ENCODE data around the gene CCL26. TPM values are rescaled to one million over a fixed set of nuclear protein-coding genes. Genes with fewer than 3 reads are reported as not detected.
A peak's percentile ranks its signal among the peaks of the same experiment; 100 is the strongest.
"Not testable (repeated sequence)": the region's sequence is repeated elsewhere in the genome, so short reads cannot be mapped to it uniquely, and the experiment has no call there.

Gene CCL26
- total and polyA plus RNA-seq, 9 of the 15 experiments (the other 6 are each of a cell fraction or from before 2014, with no cell fraction given): 2.3 to 26.8 (median 8.4) TPM

- DNase-seq (ENCODE audit: extremely low read depth in 1 of 4, low spot score in 3 of 4) (peak in 1 of 4 experiments; percentile 10), ATAC-seq (peak; percentile 38)
- H3K27me3 ChIP-seq (ENCODE audit: control insufficient read depth in 2 of 2, insufficient read depth in 2 of 2, low read length in 2 of 2); CTCF ChIA-PET (ENCODE audit: low intra/inter-chr PET ratio); POLR2A ChIA-PET; FAIRE-seq; H3K36me3 ChIP-seq (ENCODE audit: control insufficient read depth, insufficient read depth, low read length); H3K9me1 ChIP-seq (ENCODE audit: control insufficient read depth, insufficient read depth, low read length); H3K79me2 ChIP-seq (ENCODE audit: control insufficient read depth, insufficient read depth, low read length); H4K20me1 ChIP-seq (replicated peaks; ENCODE audit: control insufficient read depth, insufficient read depth, low read length); H3K9ac ChIP-seq (ENCODE audit: insufficient read depth in 1 of 2, low read depth in 2 of 2, low read length in 2 of 2); H3K27ac ChIP-seq (ENCODE audit: extremely low read depth, low read depth, low read length); H3K4me1 ChIP-seq (replicated peaks in 1 of 2; ENCODE audit: control insufficient read depth in 2 of 2, insufficient read depth in 2 of 2, low read length in 2 of 2); H3K4me3 ChIP-seq; BruUV-seq (replicated peaks); in situ Hi-C loops (cut with MboI); intact Hi-C loops (cut with micrococcal nuclease); H3K4me2 ChIP-seq (ENCODE audit: insufficient read depth, low read length); H3K9me3 ChIP-seq (replicated peaks; ENCODE audit: control insufficient read depth, insufficient read depth, low read depth, low read length): not testable (repeated sequence)
- 0 out of 2 replicates have a peak overlapping the region, but pooled peaks have one; percentile 56 for H2AFZ ChIP-seq (ENCODE audit: low read depth, low read length)
- WGBS (ENCODE audit: insufficient coverage, low coverage, missing lambda C conversion rate): 57% methylated on average over 14 of the region's 14 CpGs
- 0 out of 4 replicates have a peak, but pooled peaks of 1 of the 2 experiments have one; percentile 37 for TF ChIP-seq TEAD1 (CRISPR knock-in tag; IDR thresholded peaks at IDR 0.05)
Measured at GRCh38 chr7:75788154-75788847, 16.3 kb upstream of the CCL26 start.

GRCh38 chr7:75783058-75783457 lies 11.0 kb upstream of the CCL26 start:
- DNase-seq (ENCODE audit: extremely low read depth in 1 of 4, low spot score in 3 of 4); intact Hi-C loops (cut with micrococcal nuclease); H4K20me1 ChIP-seq (replicated peaks; ENCODE audit: control insufficient read depth, insufficient read depth, low read length); H3K4me3 ChIP-seq; FAIRE-seq; H3K9me3 ChIP-seq (replicated peaks; ENCODE audit: control insufficient read depth, insufficient read depth, low read depth, low read length); H3K79me2 ChIP-seq (ENCODE audit: control insufficient read depth, insufficient read depth, low read length); in situ Hi-C loops (cut with MboI); BruUV-seq (replicated peaks); H3K36me3 ChIP-seq (ENCODE audit: control insufficient read depth, insufficient read depth, low read length); H3K9me1 ChIP-seq (ENCODE audit: control insufficient read depth, insufficient read depth, low read length); H3K27me3 ChIP-seq (ENCODE audit: control insufficient read depth in 2 of 2, insufficient read depth in 2 of 2, low read length in 2 of 2); CTCF ChIA-PET (ENCODE audit: low intra/inter-chr PET ratio); ATAC-seq: not testable (repeated sequence)
- peaks cover 19 to 35% of the 10 kb centered on the region in 2 experiments for H3K4me1 ChIP-seq (replicated peaks in 1 of 2; ENCODE audit: control insufficient read depth in 2 of 2, insufficient read depth in 2 of 2, low read length in 2 of 2)
- H3K27ac ChIP-seq (ENCODE audit: extremely low read depth, low read depth, low read length): peak overlapping the region; percentile 23
- 12% methylated on average over 5 of the region's 5 CpGs for WGBS (ENCODE audit: insufficient coverage, low coverage, missing lambda C conversion rate)
- POLR2A ChIA-PET: interaction anchor here (1.3 to 1.4 kb wide), 2 partner anchors 9 to 13 kb away, joined by 3 to 8 read pairs; no protein-coding TSS in a partner anchor
- H3K9ac ChIP-seq (ENCODE audit: insufficient read depth in 1 of 2, low read depth in 2 of 2, low read length in 2 of 2): peak overlapping the region; percentile 1 to 50; a peak in 2 of 4 replicates
- peak overlapping the region; percentile 41; the same call in 1 of the 2 replicates for H3K4me2 ChIP-seq (ENCODE audit: insufficient read depth, low read length)
- H2AFZ ChIP-seq (ENCODE audit: low read depth, low read length): peak overlapping the region; percentile 97
- TF ChIP-seq ZNF592 (IDR thresholded peaks at IDR 0.05) (peak; percentile 72; the same call in 1 of the 2 replicates), PRDM10 (IDR thresholded peaks at IDR 0.05; ENCODE audit: partially characterized antibody) (peak; percentile 53), HMBOX1 (IDR thresholded peaks at IDR 0.05) (peak; percentile 58)
